NCI-H2227 (cell line): ENCODE data around the gene LDLRAD3.
"Not testable (repeated sequence)": the region's sequence is repeated elsewhere in the genome, so short reads cannot be mapped to it uniquely, and the experiment has no call there.

ENCODE experiments used
- DNase-seq: peaks from one replicate; lab custom pipeline; 2025; ENCODE audit not compliant: unreplicated experiment; lab: John Stamatoyannopoulos, UW

LDLRAD3 gene

DNA sequence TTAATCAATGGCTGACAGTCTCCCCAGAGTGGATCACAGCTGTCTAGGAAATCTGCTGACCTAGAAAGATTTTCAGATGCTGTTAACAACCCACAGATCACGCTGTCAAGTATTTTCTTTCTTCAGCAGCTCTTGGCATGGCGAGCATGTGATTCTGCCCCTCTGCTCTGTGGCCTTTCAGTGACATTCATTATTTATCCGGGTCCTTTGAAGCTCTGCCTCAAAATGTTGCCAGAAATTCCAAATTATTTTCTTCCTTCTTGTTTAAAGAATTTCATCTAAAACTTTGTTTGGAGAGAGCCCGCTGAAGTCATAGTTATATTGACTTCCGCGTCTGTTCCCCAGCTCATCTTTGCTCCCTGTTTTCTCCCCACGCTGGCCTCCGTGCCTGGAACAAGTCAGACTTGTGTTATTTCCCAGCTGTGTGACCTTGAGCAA, 211.3 kb downstream of the LDLRAD3 start:
- DNase-seq: no peak

DNA sequence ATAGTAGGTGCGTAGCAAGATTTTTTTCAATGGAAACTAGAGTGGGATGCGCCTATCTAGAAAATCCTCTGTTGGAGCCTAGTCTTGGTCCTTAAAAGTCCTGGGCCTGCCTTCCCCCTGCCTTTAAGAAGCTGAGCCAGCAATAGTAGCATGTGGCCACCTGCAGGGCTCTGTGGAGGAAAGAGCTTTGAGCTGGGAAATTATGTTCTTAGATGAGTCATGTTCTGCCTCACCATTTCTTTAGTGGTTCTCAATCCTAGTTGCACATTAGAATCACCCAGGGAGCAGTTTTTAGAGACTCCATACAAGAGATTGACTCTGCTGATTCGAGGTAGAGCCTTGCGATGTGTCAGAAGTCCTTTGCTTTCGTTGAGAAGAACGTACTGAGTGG, 211.9 kb downstream of the LDLRAD3 start:
- peak; percentile 61 for DNase-seq

DNA sequence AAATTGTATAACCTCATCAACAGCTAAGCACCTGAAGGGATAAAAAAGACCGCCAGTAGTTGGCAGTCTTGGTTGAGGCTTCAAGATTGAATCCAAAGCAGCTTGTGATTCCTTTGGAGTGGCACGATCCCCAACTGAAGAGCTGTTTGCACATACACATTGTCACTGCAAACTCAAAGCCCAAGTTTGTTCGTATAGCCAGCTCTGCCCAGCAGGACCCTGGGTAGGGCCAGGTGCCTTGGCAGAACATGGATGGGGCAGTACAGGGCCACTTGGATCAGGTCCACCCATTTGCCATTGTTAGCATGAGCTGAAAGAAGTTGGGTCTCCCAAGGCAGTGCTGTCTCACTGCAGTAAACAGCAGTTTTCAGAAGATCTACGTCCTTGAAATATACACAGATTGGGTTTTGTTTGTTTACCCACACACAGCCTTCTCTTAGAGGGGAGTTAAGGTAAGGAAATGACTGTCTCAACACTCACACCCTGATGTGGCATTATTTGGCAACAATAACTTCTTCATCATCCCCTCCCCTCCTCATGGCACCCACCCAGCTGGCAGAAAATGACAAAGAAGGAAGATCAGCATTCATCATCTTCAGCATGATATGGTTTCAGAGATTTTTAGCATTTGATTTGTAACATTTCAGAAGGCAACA, 212.4 kb downstream of the LDLRAD3 start:
- peak; percentile 61 for DNase-seq

DNA sequence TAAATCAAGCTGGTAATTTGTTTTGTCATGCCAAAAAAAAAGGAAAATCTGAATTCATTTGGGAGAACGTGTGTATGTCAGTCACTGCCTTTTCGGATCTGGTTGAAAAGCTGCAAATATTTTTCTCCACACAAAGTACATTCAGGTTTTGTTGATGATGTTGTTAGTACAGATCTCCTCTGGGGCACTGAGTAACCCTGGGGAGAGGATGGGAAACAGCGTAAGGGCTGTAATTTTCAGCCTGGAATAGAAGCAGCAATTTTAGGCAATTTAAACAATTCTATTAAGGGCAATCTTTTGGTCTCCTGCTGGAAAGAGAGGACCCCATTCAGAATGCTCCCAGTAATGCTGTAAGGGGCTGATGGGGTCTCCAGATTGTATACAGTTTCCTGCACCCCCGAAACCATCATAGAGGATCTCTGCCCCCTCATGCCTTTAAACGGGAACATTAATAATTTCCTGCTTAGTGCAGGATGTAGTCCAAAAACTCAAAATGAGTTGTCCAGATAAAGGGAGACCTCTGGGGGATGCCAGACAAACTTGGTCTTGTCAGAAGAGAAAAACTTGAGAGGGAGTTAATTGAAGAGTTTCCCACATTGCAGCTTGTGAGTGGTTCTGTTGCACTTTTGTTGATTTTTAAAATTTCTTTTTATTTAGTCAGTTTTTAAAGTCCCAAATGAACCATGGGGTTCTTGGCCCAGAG, 213.1 kb downstream of the LDLRAD3 start:
- peak; percentile 80 for DNase-seq

DNA sequence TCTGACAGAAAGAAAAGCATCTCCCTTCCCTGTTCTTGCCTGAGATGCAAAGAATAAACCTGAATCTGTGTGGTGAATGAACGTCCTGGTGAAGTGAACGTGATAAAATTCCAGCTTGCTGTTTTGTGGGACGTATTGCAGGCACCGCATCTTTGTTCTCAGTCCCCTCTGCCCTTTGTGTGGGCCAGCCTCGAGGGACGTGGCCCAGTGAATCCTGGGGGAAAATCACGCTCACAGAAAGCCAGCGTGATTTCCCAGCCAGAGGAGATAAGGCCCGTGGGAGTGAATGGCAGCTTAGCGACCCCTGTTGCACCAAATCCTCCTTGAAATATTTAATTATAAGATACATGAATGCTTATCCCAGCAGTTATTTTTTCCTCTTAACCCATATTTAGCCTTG, 216.2 kb downstream of the LDLRAD3 start:
- DNase-seq: peak; percentile 49

DNA sequence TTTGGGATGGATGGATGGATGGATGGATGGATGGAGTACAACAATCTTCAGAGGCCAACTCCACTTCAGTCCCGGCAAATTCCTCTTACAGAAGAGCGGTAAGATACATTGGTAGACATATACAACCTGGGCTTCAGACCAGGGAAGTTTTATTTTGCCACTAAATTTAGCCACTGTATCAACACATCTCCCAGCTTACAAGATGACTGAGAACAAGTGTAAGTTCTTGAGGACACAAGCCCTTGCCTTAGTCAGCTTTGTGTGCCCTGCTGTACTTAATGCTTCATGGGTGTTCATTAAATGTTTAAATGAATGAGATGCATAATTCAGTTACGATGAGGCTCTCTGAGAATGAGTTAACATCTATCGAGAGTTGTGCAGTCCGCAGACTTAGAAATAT, 217.7 kb downstream of the LDLRAD3 start:
- no peak for DNase-seq

DNA sequence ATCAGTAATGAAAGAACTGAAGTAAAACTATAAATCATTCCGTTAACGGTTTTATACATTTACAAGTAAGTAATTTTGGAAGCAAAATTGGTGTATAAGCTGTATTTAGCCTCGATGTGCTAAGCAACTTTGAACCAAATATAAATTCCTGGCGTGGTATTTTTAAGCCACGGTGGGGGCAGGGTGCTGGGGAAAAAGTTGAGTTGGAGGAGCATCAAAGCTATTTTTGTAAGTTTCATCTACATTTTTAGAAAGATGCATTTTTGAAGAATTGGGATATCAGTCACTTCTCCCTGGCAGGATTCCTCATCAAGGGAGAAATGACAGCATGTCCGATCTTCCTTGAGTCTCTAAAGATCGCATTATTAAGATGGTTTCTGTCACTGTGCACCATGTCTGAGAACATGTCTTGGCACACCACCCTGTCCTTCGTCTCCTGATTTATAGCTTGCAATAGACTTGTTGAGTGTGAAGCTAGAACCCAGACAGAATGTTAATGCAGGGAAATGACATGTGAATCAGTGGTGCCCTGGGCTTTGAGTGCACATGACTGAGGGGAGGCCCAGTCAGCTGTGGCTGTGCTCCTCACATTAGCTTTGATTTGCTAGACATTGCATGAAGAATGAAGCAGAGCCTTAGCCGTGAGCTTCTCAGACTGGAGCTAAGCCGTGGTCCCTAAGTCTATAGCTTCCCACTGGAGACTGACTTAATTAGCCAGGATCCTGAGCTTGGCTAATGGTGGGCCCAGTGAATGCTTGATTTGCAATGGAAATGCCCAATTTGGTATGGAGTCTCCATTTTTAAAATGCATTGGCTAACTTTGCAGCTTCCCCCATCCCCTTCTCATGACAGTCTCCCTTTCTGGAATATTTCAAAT, 218.4 kb downstream of the LDLRAD3 start:
- DNase-seq: no peak

DNA sequence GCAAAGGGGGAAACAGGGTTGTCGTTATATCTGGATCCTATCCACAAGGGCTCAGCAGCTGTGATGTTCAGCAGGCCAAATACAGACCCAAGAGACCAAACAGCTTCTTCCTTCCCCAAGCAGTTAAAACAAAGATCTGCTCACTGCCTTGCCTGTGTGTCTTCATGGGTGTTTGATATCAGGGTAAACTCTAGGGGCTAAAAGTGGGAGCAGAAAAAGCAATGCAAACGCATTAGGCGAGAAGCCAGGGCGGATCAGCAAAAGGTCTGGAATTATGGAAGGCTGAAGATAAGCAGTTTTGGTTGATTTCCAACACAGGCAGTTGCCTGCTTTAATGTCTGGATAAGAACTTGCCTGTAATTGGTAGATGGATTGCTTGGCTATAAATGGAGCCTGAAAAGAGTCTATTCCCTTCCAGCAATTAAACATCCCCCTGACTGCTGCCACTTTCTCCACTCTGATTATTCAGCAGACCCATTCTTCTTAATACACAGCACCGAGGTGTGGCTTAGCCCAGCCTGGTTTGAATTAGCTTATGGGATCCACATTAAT, 219.1 kb downstream of the LDLRAD3 start:
- DNase-seq: peak; percentile 34

DNA sequence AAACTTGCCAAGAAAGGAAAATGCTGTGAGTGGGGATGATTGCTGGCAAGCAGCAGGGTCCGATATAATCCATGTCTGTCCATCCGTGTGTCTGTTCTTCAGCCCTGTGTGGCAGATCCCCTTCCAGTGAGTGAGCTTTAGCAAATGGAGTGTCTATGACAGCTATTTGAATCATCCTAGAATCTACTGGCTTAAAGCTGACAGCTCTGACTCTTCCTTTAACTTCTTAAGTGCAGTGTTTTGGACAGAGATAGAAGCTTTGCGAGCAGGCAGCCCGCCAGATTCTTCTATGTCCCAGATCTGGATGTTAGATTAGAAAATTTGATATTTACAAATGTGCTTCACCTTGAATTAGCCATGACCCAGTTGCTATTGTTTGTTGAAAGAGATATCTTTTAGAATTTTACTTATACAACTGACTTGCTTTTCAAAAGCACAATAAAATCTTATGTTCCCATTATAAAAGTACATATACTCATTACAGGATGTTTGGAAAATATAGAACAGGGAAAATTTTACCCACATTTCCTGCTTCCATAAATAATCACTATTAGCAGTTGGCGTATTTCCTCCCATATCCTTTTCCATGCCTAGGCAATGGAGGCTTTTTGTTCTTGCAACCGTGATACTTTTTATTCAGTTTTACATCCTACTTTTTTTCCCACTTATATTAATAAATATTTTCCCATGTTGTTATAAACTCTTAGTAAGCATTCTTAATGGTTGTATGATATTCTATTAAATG, 220.8 kb downstream of the LDLRAD3 start:
- DNase-seq: no peak

DNA sequence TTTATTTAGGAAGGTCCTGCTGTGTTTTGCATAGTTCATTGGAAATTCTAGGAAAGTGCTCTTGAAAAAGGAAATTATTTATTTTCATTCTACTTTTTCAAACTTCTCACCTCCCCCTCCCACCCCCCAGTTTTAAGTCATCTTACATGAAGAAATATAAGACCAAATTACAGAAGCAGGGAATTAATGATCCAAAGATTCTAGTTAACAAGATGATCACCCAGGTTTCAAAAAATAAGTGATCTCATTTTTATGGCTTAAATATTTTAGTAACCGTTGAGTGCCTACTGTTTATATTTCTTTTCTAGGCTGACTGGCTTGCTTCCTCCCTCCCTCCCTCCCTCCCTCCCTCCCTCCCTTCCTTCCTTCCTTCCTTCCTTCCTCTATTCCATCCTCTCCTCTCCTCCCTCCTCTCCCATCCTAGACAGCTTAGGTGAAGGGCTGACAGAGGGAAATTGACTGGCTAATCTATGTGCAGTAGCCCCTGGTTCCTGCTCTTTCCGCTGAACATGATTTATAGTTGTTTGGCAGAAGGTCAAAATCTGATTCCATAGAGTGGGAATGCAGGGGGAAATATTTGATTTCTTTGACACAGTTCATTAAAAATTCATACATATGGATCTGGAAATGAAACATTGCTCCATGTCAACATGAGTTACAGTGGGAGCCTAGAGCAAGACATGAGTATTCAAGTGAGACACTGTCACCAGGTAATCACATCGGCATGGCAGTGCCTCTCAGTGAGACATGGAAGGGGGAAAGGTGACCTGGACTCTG, 221.9 kb downstream of the LDLRAD3 start:
- DNase-seq: peak; percentile 10

DNA sequence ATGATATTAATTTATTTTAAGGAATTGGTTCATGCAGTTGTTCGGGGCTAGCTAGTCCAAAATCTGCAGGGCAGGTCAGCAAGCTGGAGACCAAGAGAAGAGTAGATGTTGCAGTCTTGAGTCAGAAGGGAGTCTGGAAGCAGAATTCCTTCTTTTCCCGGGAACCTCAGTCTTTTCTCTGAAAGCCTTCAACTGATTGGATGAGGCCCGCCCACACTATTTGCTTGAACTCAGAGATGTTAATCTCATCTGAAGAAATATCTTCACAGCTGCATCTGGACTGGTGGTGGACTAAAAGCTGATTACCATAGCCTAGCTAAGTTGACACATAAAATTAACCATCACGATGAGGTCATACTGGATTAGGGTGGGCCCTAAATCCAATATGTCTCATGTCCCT, 223.2 kb downstream of the LDLRAD3 start:
- no peak for DNase-seq

DNA sequence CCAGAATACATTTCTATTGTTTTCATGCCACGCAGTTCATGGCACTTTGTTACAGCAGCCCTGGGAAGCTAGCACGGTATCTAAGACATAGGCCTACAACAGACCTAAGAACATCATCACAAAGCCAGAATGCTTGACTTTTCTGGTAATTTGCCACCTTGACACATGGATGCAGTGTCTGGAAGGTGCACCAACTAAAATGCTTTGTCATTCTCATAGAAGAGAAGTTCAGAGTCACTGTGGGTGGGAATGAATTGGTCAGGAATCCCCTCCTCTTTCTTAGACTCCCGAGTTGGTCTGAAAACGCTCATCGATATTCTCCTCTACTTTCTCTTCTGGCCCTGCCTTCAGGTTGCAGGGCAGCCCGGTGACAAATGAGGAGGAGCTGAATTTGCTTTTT, 223.9 kb downstream of the LDLRAD3 start:
- DNase-seq: no peak

DNA sequence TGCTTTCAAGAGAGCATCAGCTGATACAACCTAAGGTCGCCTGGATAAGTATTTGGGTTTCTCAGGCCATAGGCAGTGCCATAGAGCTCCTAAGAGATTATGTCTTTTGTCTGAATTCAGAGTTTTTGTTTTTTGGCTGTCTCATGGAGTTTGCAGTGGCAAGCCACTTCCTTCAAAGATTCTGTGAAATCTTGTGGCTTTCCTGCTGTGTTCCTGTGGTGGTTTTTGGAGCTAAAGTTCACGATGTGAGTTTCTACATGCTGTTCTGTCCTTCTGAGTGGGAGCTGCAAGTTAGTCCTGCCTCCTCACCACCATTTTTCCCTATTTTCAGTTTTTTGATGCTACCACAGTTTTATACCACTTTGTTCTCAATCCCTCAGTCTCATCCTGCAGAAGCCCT, 234.0 kb downstream of the LDLRAD3 start:
- DNase-seq: no peak

DNA sequence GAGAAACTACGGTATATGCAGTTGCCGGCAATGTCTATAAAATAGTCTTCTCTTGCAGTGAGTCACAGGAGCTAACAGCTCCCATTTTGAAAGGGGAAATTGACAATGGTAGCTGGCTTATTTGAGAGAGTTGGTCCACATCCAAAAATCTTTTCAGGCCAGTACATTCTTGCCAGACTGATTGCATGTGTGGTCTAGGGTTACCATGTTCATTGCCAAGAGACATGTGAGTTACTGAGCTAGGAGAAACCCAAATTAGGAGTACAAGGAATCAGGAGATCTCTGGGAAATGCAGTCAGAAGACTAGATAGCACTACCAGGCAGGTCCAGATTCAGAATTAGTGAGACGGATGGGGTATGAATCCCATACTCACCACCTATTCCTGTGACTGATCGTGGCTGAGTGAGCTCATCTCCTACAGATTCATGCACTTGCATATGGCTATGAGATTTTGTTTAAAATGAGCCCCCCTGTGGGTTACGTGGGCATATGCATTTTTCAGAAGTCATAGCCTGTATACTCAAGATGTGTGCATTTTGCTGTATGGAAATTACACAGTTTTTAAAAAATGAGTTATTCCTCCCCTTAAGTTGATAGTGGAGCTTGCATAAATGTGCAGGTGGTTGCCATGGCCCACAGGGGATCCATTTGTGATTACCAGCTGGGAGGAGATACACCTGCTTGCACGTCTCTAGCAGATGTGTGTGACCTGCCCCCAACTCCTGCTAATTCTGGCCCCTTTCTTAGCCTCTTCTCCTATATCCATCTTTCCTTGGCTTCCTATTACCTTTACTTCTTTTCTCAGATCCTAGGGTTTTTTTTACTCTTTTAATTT, 242.7 kb downstream of the LDLRAD3 start:
- DNase-seq: no peak

DNA sequence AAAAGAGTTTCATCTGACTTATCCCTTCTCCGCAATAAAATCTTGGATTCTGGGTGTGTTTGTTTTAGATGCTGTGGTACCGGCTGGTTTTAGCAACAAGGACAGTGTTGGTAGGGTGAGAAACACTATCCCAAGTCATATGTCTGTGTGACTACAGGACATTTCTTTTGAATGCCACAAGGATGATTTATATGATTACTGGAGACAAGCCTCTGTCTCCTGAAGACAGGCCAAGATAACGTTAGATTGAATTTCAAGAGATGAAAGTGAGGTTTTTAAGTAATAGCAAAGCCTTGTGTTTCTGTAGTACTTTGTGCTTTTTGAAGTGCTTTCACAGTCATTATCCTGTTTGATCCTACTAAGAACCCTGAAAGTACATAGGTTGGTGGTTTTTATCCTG, 243.8 kb downstream of the LDLRAD3 start:
- DNase-seq: no peak

DNA sequence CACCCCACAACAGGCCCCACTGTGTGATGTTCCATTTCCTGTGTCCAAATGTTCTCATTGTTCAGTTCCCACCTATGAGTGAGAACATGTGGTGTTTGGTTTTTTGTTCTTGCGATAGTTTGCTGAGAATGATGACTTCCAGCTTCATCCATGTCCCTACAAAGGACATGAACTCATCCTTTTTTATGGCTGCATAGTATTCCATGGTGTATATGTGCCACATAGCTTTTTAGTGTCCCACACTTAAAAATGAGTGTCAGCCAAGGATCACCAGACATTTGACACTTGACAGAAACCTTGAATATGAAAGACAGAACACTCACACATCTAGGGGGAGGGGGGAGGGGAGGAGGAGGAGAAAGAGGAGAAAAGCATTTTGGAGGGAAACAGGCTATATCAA, 245.9 kb downstream of the LDLRAD3 start:
- not testable (repeated sequence) for DNase-seq

DNA sequence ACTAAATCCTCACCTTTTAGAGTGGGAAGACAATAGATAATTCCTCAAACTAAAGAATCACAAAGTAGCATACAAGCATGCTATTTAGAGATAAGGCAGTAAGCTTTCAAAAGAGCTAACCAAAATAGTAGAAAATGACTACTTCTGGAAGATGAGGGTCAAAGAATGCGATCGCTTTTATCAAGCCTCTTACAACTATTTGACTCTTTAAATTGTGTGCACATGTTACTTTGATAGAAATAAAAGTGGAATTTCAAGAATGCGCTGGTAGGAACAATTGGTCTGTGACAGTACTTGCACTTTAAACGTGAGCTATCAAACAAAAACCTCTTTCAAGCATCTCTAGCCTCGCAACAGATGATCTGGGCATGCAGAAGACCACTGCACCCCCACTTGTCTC, 248.1 kb downstream of the LDLRAD3 start:
- DNase-seq: no peak

DNA sequence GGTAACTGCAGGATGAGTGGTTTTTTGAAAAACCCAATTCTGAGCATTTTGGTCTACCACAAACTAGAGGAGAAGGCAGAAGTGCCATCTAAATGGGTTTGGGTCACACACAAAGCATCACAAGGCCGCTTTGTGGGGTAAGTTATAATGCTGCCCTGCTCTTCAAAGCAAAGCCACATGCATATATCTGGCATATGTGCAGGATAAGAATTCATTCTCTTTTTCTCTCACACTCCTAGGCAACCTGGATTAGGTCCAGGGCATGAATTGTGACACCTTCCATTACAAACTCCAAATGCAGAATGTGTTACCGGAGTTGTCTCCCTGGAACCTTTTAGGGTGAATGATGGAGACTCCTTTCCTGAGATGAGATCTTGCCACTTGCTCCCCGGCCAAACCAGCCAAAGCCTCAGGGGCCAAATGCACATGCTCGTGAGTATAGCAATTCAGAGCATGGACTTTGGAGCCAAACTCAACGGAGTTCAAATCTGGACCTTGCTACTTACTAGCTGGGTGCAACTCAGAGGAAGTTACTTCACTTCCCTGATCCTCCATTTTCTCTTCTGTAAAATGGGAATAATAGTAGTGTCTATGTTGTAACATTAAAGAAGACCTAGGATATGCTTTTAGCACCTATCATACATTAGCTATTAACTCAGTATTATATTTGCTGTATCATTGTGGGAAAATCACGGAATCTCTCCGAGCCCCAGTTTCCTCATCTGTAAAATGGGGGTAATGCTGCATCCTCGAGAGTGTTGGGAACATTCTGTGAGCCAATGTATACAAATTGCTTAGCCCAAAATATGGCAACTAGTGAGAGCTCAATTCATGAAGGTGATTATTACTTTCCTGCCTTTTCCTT, 248.8 kb downstream of the LDLRAD3 start:
- DNase-seq: no peak
